PC-3 (cell line): ENCODE data around the gene SETBP1.

ENCODE experiments used
- EZH2 ChIP-seq: fragments of 300-600 bp; sonication (generic); IDR thresholded peaks from one replicate; pipeline ENCODE4 v1.6.1; 2017; ENCODE audit warnings: antibody characterized with exemption, mild to moderate bottlenecking, low read length; ENCODE audit not compliant: unreplicated experiment
- TF ChIP-seq, protein P1 (sequence below): fragments of 300-600 bp; sonication (generic); conservative IDR thresholded peaks from 2 replicates; pipeline ENCODE4 v1.5.1; 2017; ENCODE audit warnings: antibody characterized with exemption, low read depth, mild to moderate bottlenecking, low read length

GRCh38 chr18:45109706-45110105, 429.0 kb downstream of the SETBP1 start:
- TF ChIP-seq, protein P1, sequence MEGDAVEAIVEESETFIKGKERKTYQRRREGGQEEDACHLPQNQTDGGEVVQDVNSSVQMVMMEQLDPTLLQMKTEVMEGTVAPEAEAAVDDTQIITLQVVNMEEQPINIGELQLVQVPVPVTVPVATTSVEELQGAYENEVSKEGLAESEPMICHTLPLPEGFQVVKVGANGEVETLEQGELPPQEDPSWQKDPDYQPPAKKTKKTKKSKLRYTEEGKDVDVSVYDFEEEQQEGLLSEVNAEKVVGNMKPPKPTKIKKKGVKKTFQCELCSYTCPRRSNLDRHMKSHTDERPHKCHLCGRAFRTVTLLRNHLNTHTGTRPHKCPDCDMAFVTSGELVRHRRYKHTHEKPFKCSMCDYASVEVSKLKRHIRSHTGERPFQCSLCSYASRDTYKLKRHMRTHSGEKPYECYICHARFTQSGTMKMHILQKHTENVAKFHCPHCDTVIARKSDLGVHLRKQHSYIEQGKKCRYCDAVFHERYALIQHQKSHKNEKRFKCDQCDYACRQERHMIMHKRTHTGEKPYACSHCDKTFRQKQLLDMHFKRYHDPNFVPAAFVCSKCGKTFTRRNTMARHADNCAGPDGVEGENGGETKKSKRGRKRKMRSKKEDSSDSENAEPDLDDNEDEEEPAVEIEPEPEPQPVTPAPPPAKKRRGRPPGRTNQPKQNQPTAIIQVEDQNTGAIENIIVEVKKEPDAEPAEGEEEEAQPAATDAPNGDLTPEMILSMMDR, result no peak
- TF ChIP-seq EZH2, result no peak
